Endometrium (tissue), 2 donors: ENCODE results near the gene RIPOR3.
"Not testable (repeated sequence)": the region's sequence is repeated elsewhere in the genome, so short reads cannot be mapped to it uniquely, and the experiment has no call there.

ENCODE experiments used
- FAIRE-seq: peaks from 2 replicates; lab custom pipeline; 2012; peaks lifted over from hg19 to GRCh38; lab: Jason Lieb, UNC
- donor health status: control.
- donor health status: control.

RIPOR3 gene

GRCh38 chr20:50552979-50553378, 138.4 kb downstream of the RIPOR3 start:
- FAIRE-seq: no peak

GRCh38 chr20:50551288-50551687, 140.1 kb downstream of the RIPOR3 start:
- no peak for FAIRE-seq

- no peak for FAIRE-seq
These were observed 140.8 kb downstream of the RIPOR3 start for GRCh38 chr20:50550531-50550930.

- FAIRE-seq: no peak
These were observed 142.9 kb downstream of the RIPOR3 start for GRCh38 chr20:50548396-50548795.

- no peak for FAIRE-seq
These were observed 143.4 kb downstream of the RIPOR3 start for GRCh38 chr20:50547964-50548363.

DNA sequence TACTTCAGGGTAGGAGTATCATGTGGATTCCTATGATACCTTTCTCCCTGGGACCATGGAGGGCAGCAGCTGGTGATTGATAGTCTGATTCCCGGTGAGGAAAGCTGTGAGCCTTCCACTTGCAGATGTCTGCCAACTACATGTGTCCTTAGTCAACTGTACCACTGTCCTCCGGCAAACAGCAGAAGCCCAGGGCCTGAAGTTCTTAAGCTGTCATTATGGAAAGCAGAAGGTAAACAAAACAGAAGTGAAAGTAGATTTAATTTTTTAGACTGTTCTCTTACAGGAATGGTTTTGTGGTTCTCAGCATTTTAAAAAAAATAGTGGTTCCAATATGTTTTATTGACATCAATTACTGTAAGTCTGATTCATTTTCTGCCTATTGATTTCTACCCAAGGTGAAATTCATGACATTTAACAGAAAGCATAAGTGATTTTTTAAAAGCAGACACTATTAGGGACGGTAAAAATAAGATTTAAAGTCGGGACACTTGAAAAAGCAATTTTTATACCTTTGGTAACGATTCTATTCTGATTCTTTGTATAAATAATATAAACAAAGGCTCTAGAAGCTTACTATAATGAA, 144.5 kb downstream of the RIPOR3 start:
- FAIRE-seq: no peak

GRCh38 chr20:50545126-50545525, 146.2 kb downstream of the RIPOR3 start:
- FAIRE-seq: no peak

DNA sequence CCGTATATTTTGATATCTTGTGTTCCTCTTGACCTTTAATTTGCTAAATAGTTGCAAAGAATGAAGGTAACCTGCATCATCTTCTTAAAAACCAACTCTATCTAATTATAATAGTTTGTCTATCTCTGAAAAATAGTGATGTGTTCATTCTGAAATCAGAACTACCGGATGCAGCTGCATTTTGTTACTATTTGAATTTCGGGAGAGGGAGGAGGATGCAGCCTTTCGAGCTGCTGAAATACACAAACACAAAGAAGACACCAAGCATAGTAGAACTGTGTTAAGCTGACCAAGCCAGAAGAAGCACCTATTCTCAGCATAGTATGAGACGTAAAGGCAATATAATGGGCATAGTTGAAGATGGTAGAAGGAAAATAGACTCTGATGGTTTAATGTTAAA, 148.0 kb downstream of the RIPOR3 start:
- no peak for FAIRE-seq

DNA sequence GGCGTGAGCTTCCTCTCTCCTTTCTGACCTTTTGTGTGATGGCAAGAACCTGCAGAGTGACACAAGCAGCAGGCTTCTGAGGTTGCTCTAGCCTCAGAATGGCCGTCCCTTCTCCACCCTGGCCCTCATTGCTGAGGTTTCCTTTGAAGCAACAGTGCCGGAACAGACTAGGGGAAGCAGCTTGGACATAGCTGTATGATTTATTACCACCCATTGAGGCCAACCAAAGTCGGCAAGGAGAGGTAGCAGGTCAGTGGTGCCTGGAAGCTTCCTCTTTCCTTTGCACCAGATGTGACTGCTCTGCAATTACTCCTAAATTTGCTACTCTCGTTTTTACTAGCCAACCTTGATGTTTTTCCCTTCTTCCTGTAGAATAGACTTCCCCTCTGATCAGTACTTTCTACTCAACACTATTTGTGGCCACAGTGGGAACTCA, 149.7 kb downstream of the RIPOR3 start:
- no peak for FAIRE-seq

DNA sequence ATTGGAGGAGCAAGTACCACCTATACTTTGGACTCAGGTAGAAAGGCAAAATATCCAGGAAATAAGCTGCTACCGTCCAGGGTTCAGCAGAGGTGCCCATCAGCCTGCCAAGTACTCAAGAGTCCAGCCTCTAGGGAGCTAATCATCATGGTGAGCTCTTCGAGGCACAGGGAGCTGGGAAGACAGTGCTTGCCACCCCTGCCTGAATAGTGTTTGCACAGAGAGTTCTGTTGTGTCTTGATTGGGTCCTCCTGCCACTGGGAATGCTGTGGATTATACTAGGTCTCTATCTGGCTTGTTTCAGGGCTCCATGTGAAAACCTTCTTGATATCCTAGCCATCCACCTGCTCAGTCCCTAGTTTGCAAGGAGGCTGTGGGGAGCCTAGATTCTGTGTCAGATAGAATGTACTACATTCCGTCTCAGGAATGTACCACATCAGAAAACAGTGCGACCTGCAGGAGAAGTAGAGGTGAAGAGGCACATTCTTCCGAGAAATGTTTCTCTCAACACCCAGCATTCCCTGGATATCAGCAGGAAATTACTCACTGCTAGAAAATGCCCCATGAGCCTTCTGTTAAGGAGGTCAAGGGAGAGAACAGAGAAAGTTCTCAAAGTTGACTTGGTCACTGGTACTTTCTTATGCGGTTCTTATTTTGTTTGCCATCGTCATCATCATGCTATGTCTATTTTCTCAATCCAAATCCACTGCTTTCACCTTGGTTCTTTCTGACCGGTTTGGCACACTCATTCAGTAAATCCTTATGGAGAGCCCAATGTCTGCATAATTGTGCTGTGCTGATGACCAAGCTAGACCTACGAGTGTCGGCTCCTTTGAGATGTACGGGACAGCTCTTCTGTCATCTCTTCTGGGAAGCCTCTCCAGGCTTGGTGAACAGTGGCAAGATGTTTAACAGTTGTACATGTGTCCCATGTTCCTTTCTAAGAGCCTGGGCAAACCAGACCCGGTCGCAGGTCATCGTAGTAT, 150.4 kb downstream of the RIPOR3 start:
- no peak for FAIRE-seq

DNA sequence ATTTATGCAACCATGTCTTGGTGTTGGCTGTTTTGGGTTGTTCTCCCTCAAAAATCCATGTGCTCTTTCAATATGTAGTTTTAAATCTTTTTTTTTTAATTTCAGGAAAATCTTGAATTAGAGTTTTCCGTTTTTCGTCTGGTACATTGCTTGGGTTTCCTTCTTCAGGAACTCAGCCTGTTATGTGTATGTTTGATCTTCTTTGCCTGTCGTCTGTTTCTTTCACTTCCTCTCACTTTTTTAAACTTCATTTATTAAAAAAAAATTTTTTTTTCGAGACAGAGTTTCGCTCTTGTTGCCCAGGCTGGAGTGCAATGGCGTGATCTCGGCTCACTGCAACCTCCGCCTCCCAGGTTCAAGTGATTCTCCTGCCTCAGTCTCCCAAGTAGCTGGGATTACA, 151.5 kb downstream of the RIPOR3 start:
- not testable (repeated sequence) for FAIRE-seq

DNA sequence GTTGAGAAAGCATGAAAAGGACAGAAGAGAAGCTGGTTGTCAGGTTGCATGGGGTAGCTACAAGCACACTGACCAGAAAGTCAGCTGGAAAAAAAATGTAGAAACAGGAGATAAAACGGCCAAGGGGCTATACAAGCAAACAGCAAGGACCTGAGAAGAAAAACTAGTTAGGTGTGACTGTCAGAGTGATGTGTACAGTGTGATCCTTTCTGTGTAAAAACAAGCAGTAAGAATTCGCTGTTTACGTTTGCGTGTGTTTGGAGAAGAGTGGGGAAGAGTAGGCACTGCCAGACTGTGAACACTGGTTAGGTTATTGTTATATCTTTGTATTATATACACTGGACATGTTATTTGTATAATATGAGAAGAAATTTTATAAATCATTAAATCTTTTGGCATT, 153.1 kb downstream of the RIPOR3 start:
- FAIRE-seq: no peak

DNA sequence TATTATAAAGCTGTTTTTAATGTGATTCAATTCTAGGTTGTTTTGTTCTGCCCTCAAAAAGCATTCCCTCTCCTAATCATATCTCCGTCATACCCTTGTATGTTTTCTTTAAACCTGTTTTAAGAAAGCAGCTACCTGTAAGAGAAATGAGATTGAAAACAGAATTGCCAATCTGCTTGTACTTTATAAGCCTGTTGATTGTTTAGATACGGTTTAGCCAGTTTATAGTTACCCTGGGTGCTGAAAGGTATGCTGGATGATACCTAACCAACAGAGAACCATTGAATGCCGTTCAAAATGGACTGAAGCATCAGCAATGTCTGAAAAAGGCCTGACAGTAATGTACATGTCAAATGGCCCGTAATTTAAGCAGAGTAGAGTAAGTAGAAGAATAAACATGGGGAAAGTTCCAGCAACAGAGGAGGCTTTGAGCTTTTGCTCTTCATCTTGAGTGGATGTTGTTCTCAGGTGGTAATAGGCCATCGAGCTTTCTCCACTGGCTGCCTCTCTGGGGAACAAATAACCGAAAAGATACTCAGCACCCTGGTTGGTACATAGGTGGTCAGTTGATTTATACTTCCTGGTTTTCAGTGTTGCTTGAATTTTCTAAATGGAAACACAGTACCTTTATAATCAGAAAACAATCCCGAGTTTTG, 153.7 kb downstream of the RIPOR3 start:
- no peak for FAIRE-seq

GRCh38 chr20:50536333-50536732, 155.0 kb downstream of the RIPOR3 start:
- no peak for FAIRE-seq
